ENCODE measurements around the gene STRIP1. TPM values are rescaled to one million over a fixed set of nuclear protein-coding genes. Genes with fewer than 3 reads are reported as not detected.

Gene STRIP1
- total RNA-seq, 4 donors from 2014 or later = 26.2 to 43.5 (median 35.3) TPM

DNA sequence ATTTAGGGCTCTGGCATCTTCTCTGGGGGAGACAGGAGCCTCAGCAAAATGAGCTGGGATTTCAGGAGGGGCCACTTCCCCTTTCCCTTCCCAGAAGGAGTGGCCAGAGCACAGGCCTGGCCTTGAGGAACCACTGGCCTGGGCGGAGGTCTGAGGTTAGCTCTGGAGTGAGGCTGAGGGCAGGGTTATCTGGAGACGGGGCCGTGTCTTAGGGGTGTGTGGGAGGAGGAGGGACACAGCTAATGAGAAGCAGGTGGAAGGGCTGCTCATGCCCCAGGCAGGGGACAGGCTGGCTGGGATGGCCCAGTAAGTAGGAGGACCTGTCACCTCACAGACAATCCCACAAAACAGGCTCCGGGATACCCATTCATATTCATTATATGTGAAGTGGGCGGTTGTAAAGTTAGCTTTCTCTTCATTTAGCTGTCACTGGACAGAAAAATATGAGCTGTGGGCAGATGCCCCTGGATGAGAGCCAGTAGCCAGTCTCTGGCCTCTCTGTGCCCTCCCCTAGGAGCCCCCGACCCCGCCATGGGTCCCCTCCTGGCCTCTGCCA lies 23.6 kb downstream of the STRIP1 start:
- WGBS = 77% methylated on average over 7 of the region's 7 CpGs

DNA sequence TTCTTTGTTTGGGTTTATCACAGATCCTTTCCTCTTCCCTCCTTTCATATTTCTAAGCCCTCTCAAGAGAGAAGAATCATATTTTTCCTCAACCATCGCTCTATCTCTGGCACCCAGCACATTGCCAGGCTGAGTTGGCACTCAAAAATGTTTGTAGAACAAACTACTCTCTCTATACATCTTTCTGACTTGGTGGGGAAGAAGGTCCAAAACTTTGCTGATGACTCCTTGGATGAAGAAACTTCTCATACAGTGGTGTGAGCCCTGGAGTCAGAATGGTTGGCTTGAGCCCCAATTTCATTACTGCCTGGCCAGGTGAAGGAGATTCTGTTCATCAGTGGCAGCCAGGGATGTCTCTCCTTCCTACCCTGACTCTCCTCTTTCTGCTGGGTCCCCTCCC lies 24.2 kb downstream of the STRIP1 start:
- TF ChIP-seq POLR2AphosphoS5 (IDR thresholded peaks at IDR 0.05) (no peak), EP300 (IDR thresholded peaks at IDR 0.05) (no peak), POLR2A (IDR thresholded peaks at IDR 0.05; ENCODE audit: low read depth) (no peak)
- TF ChIP-seq, protein P1, sequence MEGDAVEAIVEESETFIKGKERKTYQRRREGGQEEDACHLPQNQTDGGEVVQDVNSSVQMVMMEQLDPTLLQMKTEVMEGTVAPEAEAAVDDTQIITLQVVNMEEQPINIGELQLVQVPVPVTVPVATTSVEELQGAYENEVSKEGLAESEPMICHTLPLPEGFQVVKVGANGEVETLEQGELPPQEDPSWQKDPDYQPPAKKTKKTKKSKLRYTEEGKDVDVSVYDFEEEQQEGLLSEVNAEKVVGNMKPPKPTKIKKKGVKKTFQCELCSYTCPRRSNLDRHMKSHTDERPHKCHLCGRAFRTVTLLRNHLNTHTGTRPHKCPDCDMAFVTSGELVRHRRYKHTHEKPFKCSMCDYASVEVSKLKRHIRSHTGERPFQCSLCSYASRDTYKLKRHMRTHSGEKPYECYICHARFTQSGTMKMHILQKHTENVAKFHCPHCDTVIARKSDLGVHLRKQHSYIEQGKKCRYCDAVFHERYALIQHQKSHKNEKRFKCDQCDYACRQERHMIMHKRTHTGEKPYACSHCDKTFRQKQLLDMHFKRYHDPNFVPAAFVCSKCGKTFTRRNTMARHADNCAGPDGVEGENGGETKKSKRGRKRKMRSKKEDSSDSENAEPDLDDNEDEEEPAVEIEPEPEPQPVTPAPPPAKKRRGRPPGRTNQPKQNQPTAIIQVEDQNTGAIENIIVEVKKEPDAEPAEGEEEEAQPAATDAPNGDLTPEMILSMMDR (IDR thresholded peaks at IDR 0.05) = no peak
- Histone ChIP-seq H3K27me3 (no peaks in the 10 kb centered on the region), H3K27ac (replicated peaks in 1 of 4) (no peak overlapping the region), H3K4me3 (no peak overlapping the region), H3K4me1 (peaks cover 7 to 48% (median 38%) of the 10 kb centered on the region in 4 donors), H3K36me3 (peaks cover 14 to 74% (median 57%) of the 10 kb centered on the region in 4 donors), H3K9me3 (no peaks in the 10 kb centered on the region)
- intact Hi-C loops (cut with DNase I) = loop anchor here (10.0 kb wide), 1 partner anchor 406 kb away; no protein-coding TSS in a partner anchor
- no peak for DNase-seq (ENCODE audit: extremely low spot score)
- 67% methylated on average over 1 of the region's 1 CpG for WGBS

More for the DNA sequence above, 23.6 kb downstream of the STRIP1 start:
- TF ChIP-seq POLR2A (IDR thresholded peaks at IDR 0.05; ENCODE audit: low read depth) (no peak), EP300 (IDR thresholded peaks at IDR 0.05) (no peak), POLR2AphosphoS5 (IDR thresholded peaks at IDR 0.05) (no peak)
- TF ChIP-seq, protein P1 (IDR thresholded peaks at IDR 0.05) = no peak
- intact Hi-C loops (cut with DNase I) = loop anchor here (10.0 kb wide), 1 partner anchor 407 kb away; no protein-coding TSS in a partner anchor
- Histone ChIP-seq H3K27ac (replicated peaks in 1 of 4) (no peak overlapping the region), H3K4me3 (no peak overlapping the region), H3K4me1 (peaks cover 5 to 48% (median 39%) of the 10 kb centered on the region in 4 donors), H3K27me3 (no peaks in the 10 kb centered on the region), H3K36me3 (peaks cover 20 to 79% (median 62%) of the 10 kb centered on the region in 4 donors), H3K9me3 (no peaks in the 10 kb centered on the region)
- no peak for DNase-seq (ENCODE audit: extremely low spot score)

DNA sequence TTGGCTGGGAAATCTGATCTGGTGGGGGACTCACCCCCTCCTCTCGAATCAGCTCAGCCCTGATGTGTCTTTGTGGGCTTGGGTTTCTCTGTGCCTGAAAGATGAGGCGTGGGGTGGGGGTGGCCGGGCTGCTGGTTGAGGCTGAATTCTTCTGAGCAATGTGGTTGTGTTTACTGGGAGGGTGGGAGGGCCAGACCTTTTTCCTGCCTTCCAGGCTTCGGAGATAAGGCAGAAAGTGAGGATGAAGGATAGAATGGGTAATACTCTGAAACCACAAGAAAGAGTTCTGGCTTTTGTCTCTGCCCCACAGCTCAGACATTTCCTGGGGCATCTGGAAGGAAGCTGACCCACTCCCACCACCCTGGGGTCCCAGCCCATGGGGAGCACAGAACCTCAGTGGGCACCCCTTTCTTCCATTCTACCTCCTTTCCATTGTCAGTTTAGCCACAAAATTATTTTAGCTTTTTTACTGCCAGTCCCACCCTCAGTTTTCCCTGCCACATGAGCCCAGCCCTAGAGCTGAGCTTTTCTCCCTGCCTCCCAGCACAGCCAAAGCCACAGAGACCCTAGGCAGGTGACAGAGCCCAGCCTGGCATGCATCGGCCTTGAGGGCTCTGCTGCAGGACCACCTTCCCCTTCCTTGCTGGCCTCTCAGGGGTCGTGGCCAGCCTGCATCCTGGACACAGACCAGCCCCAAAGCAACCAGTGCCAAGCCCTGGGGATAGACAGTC lies 24.9 kb downstream of the STRIP1 start:
- WGBS = 79% methylated on average over 6 of the region's 6 CpGs

DNA sequence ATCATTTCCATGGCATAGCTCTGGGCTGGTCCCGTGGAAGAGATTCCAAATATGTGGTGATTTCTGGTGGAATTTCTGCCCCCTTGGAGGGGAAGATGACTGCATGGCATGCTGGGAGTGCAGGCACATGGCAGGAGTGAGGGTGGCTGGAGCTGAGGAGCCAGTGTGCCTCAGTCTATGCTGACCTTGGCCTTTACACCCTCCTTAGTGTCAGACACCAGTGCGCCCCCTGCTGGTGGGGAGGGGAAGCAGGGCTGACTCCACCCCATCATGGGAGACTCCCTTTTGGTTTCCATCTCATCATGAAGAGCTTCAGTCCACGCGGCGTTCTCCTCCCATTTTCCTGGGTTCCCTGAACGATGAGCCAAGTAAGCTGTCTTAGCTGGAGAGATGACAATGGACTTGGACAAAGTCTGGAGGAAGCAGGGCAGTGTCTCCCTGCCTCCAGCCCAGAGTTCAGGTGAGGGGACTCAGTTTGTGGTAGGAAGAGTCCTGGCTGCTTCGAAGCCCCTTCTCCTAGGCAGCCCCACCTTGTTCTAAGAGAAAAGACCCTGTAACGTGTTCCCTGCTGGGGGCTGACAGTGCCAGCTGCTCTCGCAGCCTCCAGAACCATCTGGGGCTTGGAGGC lies 25.7 kb downstream of the STRIP1 start:
- H3K27me3 ChIP-seq = no peaks in the 10 kb centered on the region
- 94% methylated on average over 6 of the region's 9 CpGs for WGBS
- H3K4me3 ChIP-seq = no peak overlapping the region
- DNase-seq (ENCODE audit: extremely low spot score) = no peak
- H3K4me1 ChIP-seq = peaks cover 7 to 39% (median 36%) of the 10 kb centered on the region in 4 donors
- TF ChIP-seq, protein P1 (IDR thresholded peaks at IDR 0.05) = peak; percentile 34 to 71 (median 39)
- no peak for TF ChIP-seq EP300 (IDR thresholded peaks at IDR 0.05)
- no peaks in the 10 kb centered on the region for H3K9me3 ChIP-seq
- H3K36me3 ChIP-seq = peaks cover 1 to 58% (median 41%) of the 10 kb centered on the region in 4 donors
- intact Hi-C loops (cut with DNase I) = no loop called here
- H3K27ac ChIP-seq (replicated peaks in 1 of 4) = no peak overlapping the region

More for the DNA sequence above, 24.9 kb downstream of the STRIP1 start:
- H3K36me3 ChIP-seq = peaks cover 7 to 67% (median 50%) of the 10 kb centered on the region in 4 donors
- H3K9me3 ChIP-seq = no peaks in the 10 kb centered on the region
- no peaks in the 10 kb centered on the region for H3K27me3 ChIP-seq
- intact Hi-C loops (cut with DNase I) = loop anchor here (10.0 kb wide), 1 partner anchor 406 kb away; no protein-coding TSS in a partner anchor
- no peak overlapping the region for H3K27ac ChIP-seq (replicated peaks in 1 of 4)
- TF ChIP-seq POLR2AphosphoS5 (IDR thresholded peaks at IDR 0.05) (no peak), POLR2A (IDR thresholded peaks at IDR 0.05; ENCODE audit: low read depth) (no peak), EP300 (IDR thresholded peaks at IDR 0.05) (no peak)
- TF ChIP-seq, protein P1 (IDR thresholded peaks at IDR 0.05) = no peak
- DNase-seq (ENCODE audit: extremely low spot score) = no peak
- peaks cover 7 to 43% (median 36%) of the 10 kb centered on the region in 4 donors for H3K4me1 ChIP-seq
- no peak overlapping the region for H3K4me3 ChIP-seq
